Suprapubic skin (tissue), 4 donors: Measurements from ENCODE around the gene GNGT2. TPM values are rescaled to one million over a fixed set of nuclear protein-coding genes. Genes with fewer than 3 reads are reported as not detected.

ENCODE experiments used
- DNase-seq, 2 donors: peaks; one replicate each; pipeline ENCODE4 v3.0.0-alpha.2; 2019; ENCODE audit warnings: low spot score in 2 of 2
- H3K27ac ChIP-seq: fragments of 200-600 bp; sonication (generic); one replicate; pipeline ENCODE4 v1.5.1; 2019
- H3K27me3 ChIP-seq: fragments of 200-600 bp; sonication (generic); one replicate; pipeline ENCODE4 v1.5.1; 2019
- H3K36me3 ChIP-seq: fragments of 200-600 bp; sonication (generic); one replicate; pipeline ENCODE4 v1.5.1; 2019
- H3K4me1 ChIP-seq: fragments of 200-600 bp; sonication (generic); one replicate; pipeline ENCODE4 v1.5.1; 2019
- H3K4me3 ChIP-seq: fragments of 200-600 bp; sonication (generic); one replicate; pipeline ENCODE4 v1.5.1; 2019; ENCODE audit warnings: mild to moderate bottlenecking
- H3K9me3 ChIP-seq: fragments of 200-600 bp; sonication (generic); one replicate; pipeline ENCODE4 v1.5.1; 2019
- EP300 ChIP-seq: sonication (generic); formaldehyde crosslinking; IDR thresholded peaks from one replicate; pipeline ENCODE4 v1.6.1; 2017; ENCODE audit warnings: antibody characterized with exemption
- POLR2A ChIP-seq, 2 donors: fragments of 450-650 bp; IDR thresholded peaks; one replicate each; pipeline ENCODE4 v1.6.1; 2017; ENCODE audit warnings: antibody characterized with exemption in 2 of 2, mild to moderate bottlenecking in 2 of 2, moderate library complexity in 2 of 2
- POLR2AphosphoS5 ChIP-seq, 3 donors: sonication (generic); formaldehyde crosslinking; IDR thresholded peaks; one replicate each; pipeline ENCODE4 v1.6.1; 2017; ENCODE audit warnings: antibody characterized with exemption in 3 of 3
- WGBS: methylation state at CpG from one replicate; pipeline ENCODE4 v1.1.5; 2018; 5-methylcytosine and 5-hydroxymethylcytosine counted together
- total RNA-seq, 4 donors: library from RNA; depleted of rRNA; stranded (reverse); fragments of >200 nt; gene quantifications; one replicate each; pipeline ENCODE4 v1.1.0, GENCODE V29; 2016
- TF ChIP-seq, protein P1 (sequence below), 2 donors: fragments of 200-600 bp in 1 of 2; fragments of 450-650 bp in 1 of 2; sonication (generic) in 1 of 2; IDR thresholded peaks; one replicate each; pipeline ENCODE4 v1.5.1; 2016 to 2019; ENCODE audit warnings: antibody characterized with exemption in 2 of 2, mild to moderate bottlenecking in 1 of 2, moderate library complexity in 1 of 2

Gene GNGT2
- total RNA-seq, 4 donors from 2014 or later: 1.7 TPM; not detected in 3

DNA sequence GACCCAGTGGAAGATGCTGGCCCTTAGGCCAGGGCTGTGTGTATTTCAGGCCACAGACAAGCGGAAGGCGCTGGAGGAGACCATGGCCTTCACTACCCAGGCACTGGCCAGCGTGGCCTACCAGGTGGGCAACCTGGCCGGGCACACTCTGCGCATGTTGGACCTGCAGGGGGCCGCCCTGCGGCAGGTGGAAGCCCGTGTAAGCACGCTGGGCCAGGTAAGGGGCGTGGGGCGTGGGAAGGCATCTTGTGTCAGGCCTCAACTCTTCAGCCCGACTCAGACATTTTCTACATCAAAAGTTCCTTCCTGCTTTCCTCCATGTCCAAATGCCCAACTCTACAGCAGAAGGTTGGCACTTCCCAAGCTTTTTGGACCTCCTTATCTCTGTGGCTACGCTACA, 6.1 kb upstream of the GNGT2 start:
- TF ChIP-seq, protein P1, sequence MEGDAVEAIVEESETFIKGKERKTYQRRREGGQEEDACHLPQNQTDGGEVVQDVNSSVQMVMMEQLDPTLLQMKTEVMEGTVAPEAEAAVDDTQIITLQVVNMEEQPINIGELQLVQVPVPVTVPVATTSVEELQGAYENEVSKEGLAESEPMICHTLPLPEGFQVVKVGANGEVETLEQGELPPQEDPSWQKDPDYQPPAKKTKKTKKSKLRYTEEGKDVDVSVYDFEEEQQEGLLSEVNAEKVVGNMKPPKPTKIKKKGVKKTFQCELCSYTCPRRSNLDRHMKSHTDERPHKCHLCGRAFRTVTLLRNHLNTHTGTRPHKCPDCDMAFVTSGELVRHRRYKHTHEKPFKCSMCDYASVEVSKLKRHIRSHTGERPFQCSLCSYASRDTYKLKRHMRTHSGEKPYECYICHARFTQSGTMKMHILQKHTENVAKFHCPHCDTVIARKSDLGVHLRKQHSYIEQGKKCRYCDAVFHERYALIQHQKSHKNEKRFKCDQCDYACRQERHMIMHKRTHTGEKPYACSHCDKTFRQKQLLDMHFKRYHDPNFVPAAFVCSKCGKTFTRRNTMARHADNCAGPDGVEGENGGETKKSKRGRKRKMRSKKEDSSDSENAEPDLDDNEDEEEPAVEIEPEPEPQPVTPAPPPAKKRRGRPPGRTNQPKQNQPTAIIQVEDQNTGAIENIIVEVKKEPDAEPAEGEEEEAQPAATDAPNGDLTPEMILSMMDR (IDR thresholded peaks at IDR 0.05): no peak
- TF ChIP-seq EP300: no peak
- no peak for TF ChIP-seq POLR2AphosphoS5 (IDR thresholded peaks at IDR 0.05)
- TF ChIP-seq POLR2A (IDR thresholded peaks at IDR 0.05): no peak
- Histone ChIP-seq H3K36me3 (no peaks in the 10 kb centered on the region), H3K27me3 (peaks cover 31% of the 10 kb centered on the region), H3K4me3 (no peak overlapping the region), H3K9me3 (no peaks in the 10 kb centered on the region), H3K27ac (no peak overlapping the region), H3K4me1 (peaks cover 20% of the 10 kb centered on the region)
- WGBS: 89% methylated on average over 6 of the region's 13 CpGs
- no peak for DNase-seq

DNA sequence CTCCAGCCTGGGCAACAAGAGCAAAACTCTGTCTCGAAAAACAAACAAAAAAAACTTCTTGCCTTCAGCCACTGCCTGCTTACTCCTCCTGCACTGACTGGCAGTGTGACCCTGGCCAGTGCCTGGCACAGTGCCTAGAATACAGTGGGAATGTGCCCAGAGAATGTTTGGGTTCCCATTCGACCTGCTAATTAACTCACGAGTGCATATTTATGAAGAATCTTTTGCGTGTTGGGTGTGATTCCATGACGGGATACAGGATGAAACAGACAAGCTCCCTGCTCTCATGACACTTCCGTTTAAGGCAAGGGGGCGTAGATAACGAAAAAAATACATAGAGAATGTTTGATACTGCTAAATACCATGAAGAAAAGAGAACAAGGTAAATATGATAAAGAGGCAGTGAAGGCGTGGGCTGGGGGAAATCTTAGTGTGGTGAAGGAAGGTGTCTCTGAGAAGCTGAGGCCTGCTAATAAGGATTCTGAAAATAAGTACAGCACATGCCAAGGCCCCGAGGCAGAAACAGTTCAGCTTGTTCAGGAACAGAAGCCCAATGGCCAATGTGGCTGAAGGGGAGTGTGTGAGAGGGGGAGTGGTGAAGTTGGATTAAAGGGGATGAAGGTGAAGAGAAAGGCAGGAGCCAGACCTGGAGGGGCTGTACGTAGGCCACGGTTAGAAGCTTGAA, 4.4 kb upstream of the GNGT2 start:
- Histone ChIP-seq H3K4me1 (peaks cover 23% of the 10 kb centered on the region), H3K27me3 (peaks cover 32% of the 10 kb centered on the region), H3K4me3 (no peak overlapping the region), H3K9me3 (no peaks in the 10 kb centered on the region), H3K27ac (no peak overlapping the region), H3K36me3 (no peaks in the 10 kb centered on the region)
- TF ChIP-seq POLR2AphosphoS5 (IDR thresholded peaks at IDR 0.05): no peak
- no peak for TF ChIP-seq EP300
- TF ChIP-seq, protein P1 (IDR thresholded peaks at IDR 0.05): no peak
- TF ChIP-seq POLR2A (IDR thresholded peaks at IDR 0.05): no peak
- DNase-seq: no peak
- WGBS: 48% methylated on average over 12 of the region's 12 CpGs

DNA sequence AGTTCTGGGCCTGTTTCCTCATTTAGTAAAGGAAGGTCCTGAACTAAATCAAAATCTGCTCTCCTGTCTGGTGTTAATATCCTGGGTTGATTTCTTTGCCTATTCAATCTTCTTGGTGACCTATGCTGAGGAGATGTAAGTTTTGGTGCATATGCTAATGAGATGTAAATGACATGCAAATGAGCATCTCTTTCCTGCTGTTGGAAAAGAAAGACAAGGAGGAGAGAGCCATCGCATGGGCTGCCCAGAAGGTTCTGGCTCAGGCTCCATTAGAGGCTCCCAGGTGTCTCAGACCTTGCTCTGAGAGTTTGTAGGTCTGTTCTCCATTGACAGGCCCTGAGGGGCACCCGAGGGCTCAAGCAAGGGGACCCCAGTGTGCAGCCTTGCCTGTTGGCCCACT, 3.5 kb upstream of the GNGT2 start:
- H3K27ac ChIP-seq: no peak overlapping the region
- WGBS: 100% methylated on average over 2 of the region's 2 CpGs
- no peak for TF ChIP-seq EP300
- no peak for TF ChIP-seq POLR2AphosphoS5 (IDR thresholded peaks at IDR 0.05)
- H3K4me1 ChIP-seq: peaks cover 17% of the 10 kb centered on the region
- DNase-seq: no peak
- no peaks in the 10 kb centered on the region for H3K36me3 ChIP-seq
- no peaks in the 10 kb centered on the region for H3K9me3 ChIP-seq
- H3K4me3 ChIP-seq: no peak overlapping the region
- peaks cover 31% of the 10 kb centered on the region for H3K27me3 ChIP-seq

DNA sequence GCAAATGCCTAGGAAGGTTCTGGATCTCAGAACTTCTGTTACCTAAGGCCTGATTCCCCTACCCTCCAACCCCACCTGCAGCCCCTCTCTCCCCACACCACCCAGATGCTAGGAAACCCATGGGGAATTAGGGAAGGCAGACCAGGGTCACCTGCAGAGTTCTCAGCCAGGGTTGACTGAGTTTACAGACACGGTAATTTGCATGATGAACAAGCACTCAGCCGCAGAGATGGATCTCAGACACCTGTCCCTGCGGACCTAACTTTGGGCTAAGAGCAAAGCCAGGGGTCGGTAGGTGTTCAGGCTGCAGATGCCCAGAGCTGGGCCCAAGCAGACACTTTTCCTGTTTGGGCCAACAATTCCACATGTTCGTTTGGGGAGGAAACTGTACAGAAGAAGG, 3.0 kb upstream of the GNGT2 start:
- no peak for TF ChIP-seq EP300
- TF ChIP-seq, protein P1 (IDR thresholded peaks at IDR 0.05): no peak
- TF ChIP-seq POLR2AphosphoS5 (IDR thresholded peaks at IDR 0.05): no peak
- TF ChIP-seq POLR2A (IDR thresholded peaks at IDR 0.05): no peak
- no peak overlapping the region for H3K27ac ChIP-seq
- peaks cover 28% of the 10 kb centered on the region for H3K27me3 ChIP-seq
- WGBS: 68% methylated on average over 5 of the region's 5 CpGs
- no peaks in the 10 kb centered on the region for H3K36me3 ChIP-seq
- no peak for DNase-seq
- no peaks in the 10 kb centered on the region for H3K9me3 ChIP-seq
- peaks cover 17% of the 10 kb centered on the region for H3K4me1 ChIP-seq
- no peak overlapping the region for H3K4me3 ChIP-seq

DNA sequence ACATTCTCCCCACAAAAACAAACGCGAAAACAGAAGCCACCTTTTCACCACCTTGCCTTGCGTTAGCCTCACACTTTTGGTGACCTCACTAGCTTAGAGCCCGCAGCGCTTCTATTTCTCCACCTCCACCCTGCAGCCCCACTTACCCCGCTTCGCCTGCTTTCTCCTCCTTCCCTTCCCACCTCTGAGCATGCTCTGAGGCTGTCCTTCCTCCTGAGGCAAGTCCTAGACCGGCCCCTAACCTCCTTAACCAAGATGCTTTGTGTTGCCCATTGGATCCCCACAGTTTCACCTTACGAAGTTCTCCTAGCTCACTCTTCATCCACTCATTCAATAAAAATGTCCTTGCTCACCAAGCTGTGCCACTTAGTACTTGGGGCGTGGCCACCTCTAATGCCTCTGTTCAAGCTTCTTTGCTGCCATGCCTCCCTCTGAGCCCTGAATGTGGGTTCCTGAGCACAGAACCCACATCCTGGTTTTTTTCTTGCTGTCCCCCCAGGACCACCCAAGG, 1.3 kb downstream of the GNGT2 start:
- Histone ChIP-seq H3K9me3 (no peaks in the 10 kb centered on the region), H3K4me3 (no peak overlapping the region), H3K4me1 (peaks cover 5% of the 10 kb centered on the region), H3K27me3 (peaks cover 34% of the 10 kb centered on the region), H3K27ac (no peak overlapping the region), H3K36me3 (no peaks in the 10 kb centered on the region)
- 90% methylated on average over 10 of the region's 10 CpGs for WGBS
- no peak for TF ChIP-seq POLR2A (IDR thresholded peaks at IDR 0.05)
- TF ChIP-seq POLR2AphosphoS5 (IDR thresholded peaks at IDR 0.05): no peak
- TF ChIP-seq EP300: no peak
- TF ChIP-seq, protein P1 (IDR thresholded peaks at IDR 0.05): no peak
- DNase-seq: no peak
